HG03097 (cell line): Measurements from ENCODE around the gene ADIG.

Source experiments
- ATAC-seq: cut with Tn5 transposase; IDR thresholded peaks from one replicate; pipeline ENCODE4 v1.9.1; 2021; ENCODE audit not compliant: unreplicated experiment, low FRiP score

Gene ADIG

GRCh38 chr20:38600057-38600456 is 19.1 kb downstream of the ADIG start:
- ATAC-seq: no peak

DNA sequence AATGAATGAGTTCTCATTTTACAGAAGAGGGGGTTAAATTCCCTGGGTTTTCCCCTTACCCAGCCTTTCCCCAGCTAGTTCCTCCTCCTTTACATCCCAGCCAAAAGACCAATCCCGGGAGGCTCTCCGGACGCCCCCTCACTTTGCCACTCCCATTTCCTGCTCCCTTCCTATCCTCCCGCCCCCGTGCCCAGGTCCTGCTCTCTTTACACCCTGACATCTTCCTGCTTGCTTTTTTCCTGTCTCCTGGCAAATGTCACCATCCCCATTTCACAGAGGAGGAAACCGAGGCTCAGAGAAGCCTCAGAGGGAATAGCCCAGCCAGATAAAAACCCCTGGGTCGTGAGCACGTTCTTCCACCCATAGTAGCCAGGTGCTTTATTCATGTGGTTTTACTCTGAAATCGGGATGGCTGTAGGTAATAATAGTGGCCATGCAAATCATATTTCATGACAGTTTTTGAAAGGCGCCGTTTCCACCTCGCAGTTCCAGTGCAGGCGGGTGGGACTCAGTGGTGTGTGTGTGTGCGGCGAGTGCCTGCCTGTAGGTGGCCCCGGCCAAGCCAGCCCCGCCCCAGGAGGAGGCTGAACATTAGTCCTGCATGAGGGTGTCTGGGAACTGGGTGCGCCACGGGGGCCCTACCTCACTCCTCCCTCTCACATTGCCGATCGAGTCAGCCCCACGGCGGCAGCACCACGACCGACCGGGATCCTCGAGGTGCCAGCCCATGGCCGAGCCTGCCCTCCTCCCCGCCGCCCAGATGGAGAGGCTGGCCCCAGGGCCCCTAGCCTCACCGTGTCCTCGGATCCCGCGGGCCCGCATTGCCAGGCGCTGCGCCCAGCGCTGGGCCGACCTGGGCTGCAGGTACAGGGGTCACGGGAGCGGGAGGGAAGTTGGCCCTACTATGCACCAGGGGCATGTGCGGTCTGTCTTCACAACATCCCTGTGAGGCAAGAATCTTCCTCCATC is 20.5 kb downstream of the ADIG start, which contains the start of gene ARHGAP40:
Gene ARHGAP40 (plus strand): TSS at position 594 of the 969 bp plus-strand sequence.
- no peak for ATAC-seq

DNA sequence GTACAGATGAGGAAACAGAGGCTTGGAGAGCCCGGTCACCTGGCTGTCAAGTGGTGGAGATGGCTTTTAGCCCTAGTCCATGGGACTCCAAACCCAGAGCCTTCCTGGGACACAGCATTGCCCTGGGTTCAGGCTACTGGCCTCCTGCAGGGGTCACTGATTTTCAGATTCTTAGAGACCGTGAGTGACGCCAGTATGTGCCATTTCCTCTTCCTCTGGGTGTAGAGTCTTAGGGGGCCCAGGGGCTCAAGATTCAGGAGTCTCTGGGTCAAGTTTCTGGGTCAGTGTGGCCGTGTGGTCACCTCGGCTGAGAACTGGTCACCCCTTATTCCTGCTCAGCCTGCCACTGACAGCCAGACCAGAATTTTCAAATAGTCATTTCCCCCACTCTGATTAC is 21.2 kb downstream of the ADIG start:
- ATAC-seq: no peak

- no peak for ATAC-seq
These were observed 22.3 kb downstream of the ADIG start for GRCh38 chr20:38603286-38603685.

GRCh38 chr20:38604873-38605303 is 23.9 kb downstream of the ADIG start:
- ATAC-seq: no peak

DNA sequence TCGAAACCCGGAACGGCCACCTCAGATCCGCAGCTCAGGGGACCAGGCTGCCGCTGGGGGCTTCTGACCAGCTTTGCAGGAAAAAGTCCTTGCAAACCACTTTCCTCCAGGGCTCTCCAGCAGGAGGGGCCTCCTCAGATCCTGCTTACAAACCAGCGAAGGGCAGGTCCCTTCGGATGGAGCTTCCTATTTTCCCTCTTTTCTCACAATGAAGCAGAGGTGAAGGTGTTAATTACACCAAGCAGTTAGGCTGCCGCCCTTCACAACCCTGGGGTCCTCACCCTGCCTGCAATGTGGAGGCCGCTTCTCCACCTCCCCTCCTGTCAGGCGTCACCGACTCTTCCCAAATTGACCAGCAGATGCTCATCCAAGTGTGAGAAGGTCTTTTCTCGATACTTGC is 26.4 kb downstream of the ADIG start:
- ATAC-seq: no peak

DNA sequence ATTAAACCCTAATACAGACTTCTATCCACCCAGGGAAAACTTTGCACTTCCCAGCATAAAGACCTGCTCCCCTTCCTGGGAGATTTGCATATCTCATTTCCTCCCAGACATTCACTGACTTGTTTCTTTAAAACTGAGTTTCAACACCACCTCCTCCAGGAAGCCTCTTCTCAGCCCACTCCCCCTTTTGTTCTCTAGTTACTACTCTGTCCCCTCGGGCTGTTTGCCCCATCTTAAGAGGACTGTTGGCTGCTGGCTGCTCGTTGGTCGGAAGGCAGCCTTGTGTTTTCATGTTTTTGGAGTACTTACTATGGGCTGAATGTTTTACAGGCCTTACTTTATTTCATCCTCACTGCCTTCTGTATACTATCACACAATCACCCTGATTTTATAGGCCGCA is 27.2 kb downstream of the ADIG start:
- ATAC-seq: no peak

GRCh38 chr20:38609815-38610214 is 28.8 kb downstream of the ADIG start:
- ATAC-seq: no peak

- no peak for ATAC-seq
These were observed 29.5 kb downstream of the ADIG start for GRCh38 chr20:38610521-38610920.

DNA sequence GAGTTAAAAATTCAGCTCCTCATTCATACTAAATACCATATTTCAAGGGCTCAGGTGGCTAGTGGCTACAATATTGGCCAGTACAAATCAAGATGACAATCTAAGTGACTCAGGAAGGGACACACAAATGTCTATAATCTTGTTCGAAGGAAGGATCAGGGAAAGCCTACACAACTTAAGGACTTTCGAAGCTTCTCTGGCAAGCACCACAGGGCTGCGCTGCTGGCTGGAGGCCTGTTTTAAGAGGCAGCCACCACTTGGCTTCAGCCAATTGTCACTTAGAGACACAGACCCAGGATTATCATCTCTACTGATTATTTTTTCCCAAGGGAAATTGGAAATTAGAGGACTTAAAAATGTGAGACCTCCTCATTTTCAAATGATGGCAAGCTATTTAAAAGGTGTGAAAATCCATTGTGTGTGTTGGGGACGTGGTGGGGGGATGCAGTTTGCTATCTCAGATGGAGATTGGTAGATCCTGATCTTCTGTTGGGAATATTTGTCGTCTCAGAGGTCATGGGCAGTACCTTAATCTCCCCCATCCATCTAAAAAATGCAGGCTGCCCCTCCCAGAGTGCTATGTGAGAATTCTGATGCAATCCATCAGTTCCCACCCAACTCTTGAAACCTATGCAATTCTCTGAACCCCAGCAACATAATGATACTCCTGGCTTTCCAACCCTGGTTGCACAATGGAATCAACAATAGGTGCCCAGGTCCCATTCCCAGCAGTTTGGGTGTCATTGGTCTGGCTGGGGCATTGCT is 31.9 kb downstream of the ADIG start:
- no peak for ATAC-seq

GRCh38 chr20:38615283-38615682 is 34.3 kb downstream of the ADIG start:
- ATAC-seq: no peak

DNA sequence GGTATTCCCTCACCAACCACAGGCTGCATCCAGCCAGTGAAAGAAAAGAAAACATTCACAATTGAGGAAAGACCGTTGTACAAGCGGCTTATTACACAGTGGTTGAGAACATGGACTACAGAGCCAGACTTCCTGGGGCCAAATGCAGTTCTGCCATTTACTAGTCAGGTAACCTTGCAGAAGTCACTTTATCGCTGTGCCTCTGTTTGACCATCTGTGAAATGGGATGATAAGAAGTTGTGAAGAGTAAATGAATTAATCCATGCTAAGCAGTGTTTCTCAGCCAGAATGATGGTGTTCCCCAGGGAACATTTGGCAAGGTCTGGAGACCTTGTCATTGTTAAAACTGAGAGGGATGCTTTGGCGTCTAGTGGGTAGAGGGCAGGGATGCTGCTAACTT is 35.5 kb downstream of the ADIG start:
- ATAC-seq: no peak

DNA sequence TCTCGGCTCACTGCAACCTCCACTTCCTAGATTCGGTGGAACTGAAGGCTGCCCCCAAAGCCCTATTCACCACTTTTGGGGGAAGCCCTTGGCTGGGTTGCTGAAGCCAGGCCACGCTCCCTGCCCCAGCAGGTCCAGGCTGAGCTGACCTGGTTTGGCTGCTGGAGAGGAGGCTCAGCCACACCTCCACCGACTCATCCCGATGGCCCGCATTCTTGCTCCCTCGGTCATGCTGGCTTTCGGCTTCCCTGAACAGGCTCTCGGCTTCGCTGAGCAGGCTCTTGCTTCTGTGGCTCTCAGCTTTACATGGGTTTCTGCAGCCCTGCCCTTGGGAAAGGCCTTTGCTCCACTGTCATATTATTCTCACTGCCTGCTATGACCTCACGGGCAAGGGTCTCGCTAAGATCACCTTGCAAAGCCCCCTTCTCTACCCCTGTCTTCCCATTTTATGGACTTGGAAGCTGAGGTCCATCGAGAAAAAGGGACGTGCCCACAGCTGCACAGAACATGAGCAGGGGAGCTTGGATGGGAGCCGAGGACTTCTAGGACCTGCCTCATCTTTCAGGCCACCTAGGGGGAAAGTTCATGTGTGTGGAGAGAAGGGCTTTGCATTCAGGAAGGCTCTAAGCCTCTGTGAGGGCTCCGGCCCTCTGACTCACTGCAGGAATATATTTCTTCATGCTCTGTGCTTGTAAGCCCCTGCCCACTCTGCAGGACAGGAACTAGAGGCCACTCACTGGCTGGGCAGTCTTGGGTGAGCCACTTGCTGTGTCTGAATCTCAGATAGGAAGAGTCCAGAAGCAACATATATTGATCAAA is 36.2 kb downstream of the ADIG start:
- ATAC-seq: no peak

DNA sequence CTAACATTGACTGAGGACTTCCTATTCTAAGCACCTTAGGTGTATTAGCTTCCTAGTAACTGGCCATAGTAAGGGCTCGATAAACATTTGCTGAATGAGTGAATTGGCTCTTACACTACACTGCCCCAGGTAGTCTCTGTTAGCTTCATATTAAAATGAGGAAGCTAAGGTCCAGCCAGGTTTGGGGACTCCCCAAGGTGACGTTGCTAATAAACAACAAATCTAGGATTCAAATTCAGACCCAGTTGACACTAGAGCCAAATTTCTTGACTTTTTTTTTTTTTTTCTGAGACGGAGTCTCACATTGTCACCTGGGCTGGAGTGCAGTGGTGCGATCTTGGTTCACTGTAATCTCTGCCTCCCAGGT is 36.8 kb downstream of the ADIG start:
- no peak for ATAC-seq

DNA sequence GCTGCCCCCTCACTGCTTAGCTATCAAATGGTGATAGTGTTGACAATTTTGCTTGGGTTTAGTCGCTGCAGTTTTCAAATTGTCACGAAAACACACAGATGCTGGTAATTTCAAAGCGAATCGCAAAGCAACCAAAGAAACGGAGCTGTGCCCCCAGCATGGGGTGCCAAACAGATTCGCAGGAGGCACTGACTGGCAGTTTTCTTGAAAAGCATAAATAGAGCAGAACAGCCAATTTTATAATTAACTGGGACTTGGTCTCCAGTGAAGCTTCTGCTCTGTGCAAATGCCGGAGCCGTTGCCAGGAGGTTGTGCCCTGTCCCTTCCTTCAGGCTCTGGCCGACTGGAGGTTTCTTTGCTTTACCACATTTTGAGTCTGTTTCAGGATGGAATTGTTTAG is 39.4 kb downstream of the ADIG start:
- ATAC-seq: no peak

GRCh38 chr20:38623061-38623460 is 42.1 kb downstream of the ADIG start:
- no peak for ATAC-seq

- no peak for ATAC-seq
These were observed 43.1 kb downstream of the ADIG start for GRCh38 chr20:38624084-38624483.

- no peak for ATAC-seq
These were observed 44.9 kb downstream of the ADIG start for GRCh38 chr20:38625896-38626295.

GRCh38 chr20:38626921-38627659 is 46.1 kb downstream of the ADIG start:
- ATAC-seq: no peak
